H9 (cell line): ENCODE results near the gene KCNK1. TPM values are rescaled to one million over a fixed set of nuclear protein-coding genes. Genes with fewer than 3 reads are reported as not detected.

Source experiments
- DNase-seq: peaks from one replicate; pipeline ENCODE4 v3.0.0-alpha.2; 2017
- H2AFZ ChIP-seq: one replicate; pipeline ENCODE4 v1.6.1; 2013; ENCODE audit warnings: mild to moderate bottlenecking, low read length, control low read depth, moderate library complexity
- H2AK5ac ChIP-seq: 2 replicates; pipeline ENCODE4 v1.6.1; 2013; ENCODE audit warnings: low read length, control low read depth, mixed read lengths; ENCODE audit not compliant: insufficient read length
- H2BK120ac ChIP-seq: one replicate; pipeline ENCODE4 v1.6.1; 2013; ENCODE audit warnings: low read depth, mild to moderate bottlenecking, low read length, control low read depth, inconsistent platforms; ENCODE audit not compliant: poor library complexity, severe bottlenecking
- H2BK12ac ChIP-seq: 2 replicates; pipeline ENCODE4 v1.6.1; 2013; ENCODE audit warnings: low read length, control low read depth, mixed read lengths, low read depth; ENCODE audit not compliant: insufficient read length
- H2BK15ac ChIP-seq: 2 replicates; pipeline ENCODE4 v1.6.1; 2013; ENCODE audit warnings: low read depth, low read length, control low read depth
- H2BK20ac ChIP-seq: one replicate; pipeline ENCODE4 v1.6.1; 2013; ENCODE audit warnings: low read depth, mild to moderate bottlenecking, low read length, control low read depth, inconsistent platforms; ENCODE audit not compliant: poor library complexity, severe bottlenecking
- H2BK5ac ChIP-seq: 2 replicates; pipeline ENCODE4 v1.6.1; 2013; ENCODE audit warnings: low read length, control low read depth, mixed read lengths; ENCODE audit not compliant: insufficient read length
- H3K14ac ChIP-seq: 2 replicates; pipeline ENCODE4 v1.6.1; 2013; ENCODE audit warnings: low read length, control low read depth; ENCODE audit not compliant: insufficient read depth
- H3K18ac ChIP-seq: 2 replicates; pipeline ENCODE4 v1.6.1; 2013; ENCODE audit warnings: low read depth, mild to moderate bottlenecking, mixed read lengths, low read length, control low read depth; ENCODE audit not compliant: insufficient read length
- H3K23ac ChIP-seq: 2 replicates; pipeline ENCODE4 v1.6.1; 2013; ENCODE audit warnings: low read length, control low read depth, mixed read lengths, low read depth; ENCODE audit not compliant: insufficient read length
- H3K23me2 ChIP-seq: 2 replicates; pipeline ENCODE4 v1.6.1; 2013; ENCODE audit warnings: low read depth, mild to moderate bottlenecking, mixed read lengths, low read length, control low read depth; ENCODE audit not compliant: insufficient read length, poor library complexity, severe bottlenecking
- H3K27ac ChIP-seq: 2 replicates; pipeline ENCODE4 v1.5.1; 2013; ENCODE audit warnings: low read length, control low read depth, mixed read lengths, low read depth; ENCODE audit not compliant: insufficient read length
- H3K27me3 ChIP-seq: 2 replicates; pipeline ENCODE4 v1.6.1; 2013; ENCODE audit warnings: low read length, control low read depth, inconsistent platforms; ENCODE audit not compliant: insufficient read depth
- H3K4ac ChIP-seq: 2 replicates; pipeline ENCODE4 v1.6.1; 2013; ENCODE audit warnings: low read depth, mild to moderate bottlenecking, control low read depth, inconsistent platforms, low read length, moderate library complexity
- H3K4me1 ChIP-seq: 2 replicates; pipeline ENCODE4 v1.6.1; 2013; ENCODE audit warnings: low read length, control low read depth, inconsistent platforms; ENCODE audit not compliant: insufficient read depth
- H3K4me2 ChIP-seq: 2 replicates; pipeline ENCODE4 v1.6.1; 2013; ENCODE audit warnings: low read length, control low read depth, mixed read lengths; ENCODE audit not compliant: insufficient read length, insufficient read depth
- H3K56ac ChIP-seq: 2 replicates; pipeline ENCODE4 v1.6.1; 2013; ENCODE audit warnings: low read depth, mild to moderate bottlenecking, mixed read lengths, low read length, control low read depth; ENCODE audit not compliant: insufficient read length
- H3K79me1 ChIP-seq: 2 replicates; pipeline ENCODE4 v1.6.1; 2013; ENCODE audit warnings: low read depth, mild to moderate bottlenecking, moderate library complexity, low read length, control low read depth, inconsistent platforms; ENCODE audit not compliant: insufficient read depth, poor library complexity, severe bottlenecking
- H3K79me2 ChIP-seq: 2 replicates; pipeline ENCODE4 v1.6.1; 2013; ENCODE audit warnings: low read length, control low read depth, inconsistent platforms; ENCODE audit not compliant: insufficient read depth
- H3K9ac ChIP-seq: 2 replicates; pipeline ENCODE4 v1.6.1; 2013; ENCODE audit warnings: low read length, control low read depth, mixed read lengths; ENCODE audit not compliant: insufficient read length; ENCODE audit errors: extremely low read depth
- H3K9me3 ChIP-seq: one replicate; pipeline ENCODE4 v1.6.1; 2013; ENCODE audit warnings: low read depth, low read length, inconsistent platforms; ENCODE audit not compliant: control insufficient read depth
- H3T11ph ChIP-seq: one replicate; pipeline ENCODE4 v1.6.1; 2013; ENCODE audit warnings: mild to moderate bottlenecking, low read length, control low read depth, inconsistent platforms
- H4K20me1 ChIP-seq: one replicate; pipeline ENCODE4 v1.6.1; 2013; ENCODE audit not compliant: control insufficient read depth, insufficient read length, insufficient read depth
- H4K5ac ChIP-seq: 2 replicates; pipeline ENCODE4 v1.6.1; 2013; ENCODE audit warnings: low read depth, mild to moderate bottlenecking, mixed read lengths, low read length, control low read depth; ENCODE audit not compliant: insufficient read length
- H4K8ac ChIP-seq: replicated peaks from 2 replicates; pipeline ENCODE4 v1.6.1; 2013; ENCODE audit warnings: low read length, control low read depth, mixed read lengths, low read depth; ENCODE audit not compliant: insufficient read length
- H4K91ac ChIP-seq: 2 replicates; pipeline ENCODE4 v1.6.1; 2013; ENCODE audit warnings: low read depth, mild to moderate bottlenecking, moderate library complexity, mixed read lengths, low read length, control low read depth; ENCODE audit not compliant: insufficient read length
- H3K27ac Mint-ChIP-seq, 3 experiments: 2 replicates in 2 of 3; 3 replicates in 1 of 3; pipeline ENCODE4 v1.8.0; 2020 to 2021; ENCODE audit warnings: mixed read lengths in 3 of 3, mild to moderate bottlenecking in 1 of 3, moderate library complexity in 1 of 3
- H3K27me3 Mint-ChIP-seq: 2 replicates; pipeline ENCODE4 v1.8.0; 2021; ENCODE audit warnings: low read depth, mild to moderate bottlenecking, moderate library complexity, mixed read lengths
- H3K36me3 Mint-ChIP-seq, 3 experiments: 2 replicates in 2 of 3; 3 replicates in 1 of 3; pipeline ENCODE4 v1.8.0; 2020 to 2021; ENCODE audit warnings: low read depth in 3 of 3, mixed read lengths in 3 of 3; ENCODE audit not compliant: insufficient read depth in 1 of 3
- H3K4me1 Mint-ChIP-seq, 2 experiments: 2 replicates each; pipeline ENCODE4 v1.8.0; 2020; ENCODE audit warnings: mixed read lengths in 2 of 2
- H3K4me3 Mint-ChIP-seq, 2 experiments: 2 replicates in 1 of 2; 3 replicates in 1 of 2; pipeline ENCODE4 v1.8.0; 2020 to 2021; ENCODE audit warnings: mild to moderate bottlenecking in 2 of 2, mixed read lengths in 2 of 2, moderate library complexity in 1 of 2
- H3K9me3 Mint-ChIP-seq, 2 experiments: 2 replicates in 1 of 2; 3 replicates in 1 of 2; pipeline ENCODE4 v1.8.0; 2020; ENCODE audit warnings: mild to moderate bottlenecking in 2 of 2, mixed read lengths in 2 of 2, moderate library complexity in 1 of 2
- WGBS: extraction: QIAGEN DNeasy Blood & Tissue Kit; methylation state at CpG from one replicate; pipeline ENCODE4 v1.1.7; 2013; ENCODE audit warnings: missing lambda C conversion rate, low lambda C conversion rate, mixed read lengths; ENCODE audit not compliant: insufficient read length; ENCODE audit errors: extremely low coverage; 5-methylcytosine and 5-hydroxymethylcytosine counted together
- total RNA-seq: library from RNA; stranded (reverse); gene quantifications from 2 replicates; pipeline ENCODE4 v1.2.1, GENCODE V29; 2021
- TF ChIP-seq, protein P1 (sequence below): fragments of 200-600 bp; sonication (generic); conservative IDR thresholded peaks from 3 replicates; pipeline ENCODE4 v1.8.0; 2021; ENCODE audit warnings: antibody characterized with exemption, mild to moderate bottlenecking

Gene KCNK1
- total RNA-seq, 1 experiment from 2014 or later, result 9.9 TPM

DNA sequence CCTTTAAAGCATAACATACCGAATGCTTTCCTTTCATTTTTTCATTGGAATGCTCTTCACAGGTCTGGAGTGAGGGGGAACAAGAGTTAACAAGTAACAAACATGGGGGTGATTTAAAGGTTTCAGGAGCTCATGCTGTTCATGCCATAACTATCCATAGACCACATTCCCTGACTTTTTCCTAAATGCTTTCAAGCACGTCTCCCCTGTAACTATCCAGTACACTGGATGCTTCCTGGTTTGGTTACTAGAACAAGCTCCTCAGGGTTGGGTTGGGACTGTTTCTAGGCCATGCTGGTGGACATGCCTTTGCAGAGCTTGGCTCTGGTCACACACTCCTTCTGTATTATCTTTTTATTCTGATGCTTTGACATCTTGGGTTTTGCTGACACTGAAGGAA, 38.6 kb downstream of the KCNK1 start:
- Histone ChIP-seq H2BK120ac (no peak overlapping the region), H4K8ac (no peak overlapping the region), H3T11ph (no peak overlapping the region), H3K18ac (no peak overlapping the region), H2BK20ac (no peak overlapping the region), H2BK15ac (no peak overlapping the region), H3K23me2 (no peaks in the 10 kb centered on the region), H3K9me3 (no peaks in the 10 kb centered on the region), H3K9ac (no peak overlapping the region), H3K23ac (no peak overlapping the region), H2AK5ac (no peak overlapping the region), H3K14ac (no peak overlapping the region), H4K91ac (no peak overlapping the region), H3K27me3 (no peaks in the 10 kb centered on the region), H2BK5ac (no peak overlapping the region), H3K56ac (no peak overlapping the region), H3K27ac (no peak overlapping the region), H3K79me2 (no peaks in the 10 kb centered on the region), H3K4me2 (no peak overlapping the region), H2AFZ (no peak overlapping the region), H3K4me1 (peaks cover 4% of the 10 kb centered on the region; the same call in 1 of the 2 replicates), H4K5ac (no peak overlapping the region), H2BK12ac (no peak overlapping the region), H4K20me1 (no peaks in the 10 kb centered on the region), H3K79me1 (no peaks in the 10 kb centered on the region), H3K4ac (no peak overlapping the region)
- H3K36me3 Mint-ChIP-seq, result peaks cover 5 to 9% (median 5%) of the 10 kb centered on the region in 3 experiments
- H3K9me3 Mint-ChIP-seq, result peaks cover 3% of the 10 kb centered on the region in 2 experiments; a peak in 1 of 5 replicates
- peaks cover 29 to 40% of the 10 kb centered on the region in 2 experiments for H3K4me1 Mint-ChIP-seq
- H3K27ac Mint-ChIP-seq, result no peak overlapping the region; a peak in 2 of 7 replicates
- TF ChIP-seq, protein P1, sequence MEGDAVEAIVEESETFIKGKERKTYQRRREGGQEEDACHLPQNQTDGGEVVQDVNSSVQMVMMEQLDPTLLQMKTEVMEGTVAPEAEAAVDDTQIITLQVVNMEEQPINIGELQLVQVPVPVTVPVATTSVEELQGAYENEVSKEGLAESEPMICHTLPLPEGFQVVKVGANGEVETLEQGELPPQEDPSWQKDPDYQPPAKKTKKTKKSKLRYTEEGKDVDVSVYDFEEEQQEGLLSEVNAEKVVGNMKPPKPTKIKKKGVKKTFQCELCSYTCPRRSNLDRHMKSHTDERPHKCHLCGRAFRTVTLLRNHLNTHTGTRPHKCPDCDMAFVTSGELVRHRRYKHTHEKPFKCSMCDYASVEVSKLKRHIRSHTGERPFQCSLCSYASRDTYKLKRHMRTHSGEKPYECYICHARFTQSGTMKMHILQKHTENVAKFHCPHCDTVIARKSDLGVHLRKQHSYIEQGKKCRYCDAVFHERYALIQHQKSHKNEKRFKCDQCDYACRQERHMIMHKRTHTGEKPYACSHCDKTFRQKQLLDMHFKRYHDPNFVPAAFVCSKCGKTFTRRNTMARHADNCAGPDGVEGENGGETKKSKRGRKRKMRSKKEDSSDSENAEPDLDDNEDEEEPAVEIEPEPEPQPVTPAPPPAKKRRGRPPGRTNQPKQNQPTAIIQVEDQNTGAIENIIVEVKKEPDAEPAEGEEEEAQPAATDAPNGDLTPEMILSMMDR, result no peak
- WGBS, result no CpG with 5 or more reads among the region's 2 CpGs
- H3K27me3 Mint-ChIP-seq, result no peaks in the 10 kb centered on the region
- DNase-seq, result no peak
- H3K4me3 Mint-ChIP-seq, result no peak overlapping the region
